ENCODE measurements around the gene CDA. TPM values are rescaled to one million over a fixed set of nuclear protein-coding genes. Genes with fewer than 3 reads are reported as not detected.

Gene CDA
- total RNA-seq, 1 donor from 2014 or later: 4.3 TPM

GRCh38 chr1:20610970-20611369 lies 22.1 kb downstream of the CDA start:
- DNase-seq (ENCODE audit: low spot score) (no peak), ATAC-seq (no peak)
- intact Hi-C loops (cut with DNase I): no loop called here

- DNase-seq (ENCODE audit: low spot score) (no peak), ATAC-seq (no peak)
- intact Hi-C loops (cut with DNase I): no loop called here
Measured at GRCh38 chr1:20611652-20612051, 22.8 kb downstream of the CDA start.

- DNase-seq (ENCODE audit: low spot score) (no peak), ATAC-seq (no peak)
- intact Hi-C loops (cut with DNase I): no loop called here
Measured at GRCh38 chr1:20612221-20612746, 23.4 kb downstream of the CDA start.

DNA sequence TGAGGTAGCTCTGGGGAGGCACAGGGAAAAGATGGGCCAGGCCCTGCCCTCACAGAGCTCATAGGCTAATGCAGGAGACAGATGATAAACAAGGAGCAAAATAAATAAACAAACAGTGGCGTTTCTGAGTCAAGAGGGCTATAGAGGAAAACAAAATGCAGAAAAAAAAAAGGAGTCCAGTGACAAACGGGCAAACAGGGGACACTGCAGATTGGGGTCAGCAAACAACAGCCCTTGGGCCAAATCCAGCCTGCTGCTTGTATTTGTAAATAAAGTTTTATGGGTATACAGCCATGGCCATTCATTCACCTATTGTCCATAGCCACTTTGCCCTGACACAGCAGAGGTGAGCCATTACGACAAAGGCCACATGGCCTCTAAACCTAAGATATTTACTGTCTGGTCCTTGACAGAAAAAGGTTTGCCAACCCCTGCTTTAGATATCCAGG lies 25.3 kb downstream of the CDA start:
- intact Hi-C loops (cut with DNase I): no loop called here
- no peak for ATAC-seq
- DNase-seq (ENCODE audit: low spot score): no peak

GRCh38 chr1:20615946-20616846 lies 27.3 kb downstream of the CDA start:
- no peak for ATAC-seq
- DNase-seq (ENCODE audit: low spot score): no peak
- intact Hi-C loops (cut with DNase I): no loop called here

DNA sequence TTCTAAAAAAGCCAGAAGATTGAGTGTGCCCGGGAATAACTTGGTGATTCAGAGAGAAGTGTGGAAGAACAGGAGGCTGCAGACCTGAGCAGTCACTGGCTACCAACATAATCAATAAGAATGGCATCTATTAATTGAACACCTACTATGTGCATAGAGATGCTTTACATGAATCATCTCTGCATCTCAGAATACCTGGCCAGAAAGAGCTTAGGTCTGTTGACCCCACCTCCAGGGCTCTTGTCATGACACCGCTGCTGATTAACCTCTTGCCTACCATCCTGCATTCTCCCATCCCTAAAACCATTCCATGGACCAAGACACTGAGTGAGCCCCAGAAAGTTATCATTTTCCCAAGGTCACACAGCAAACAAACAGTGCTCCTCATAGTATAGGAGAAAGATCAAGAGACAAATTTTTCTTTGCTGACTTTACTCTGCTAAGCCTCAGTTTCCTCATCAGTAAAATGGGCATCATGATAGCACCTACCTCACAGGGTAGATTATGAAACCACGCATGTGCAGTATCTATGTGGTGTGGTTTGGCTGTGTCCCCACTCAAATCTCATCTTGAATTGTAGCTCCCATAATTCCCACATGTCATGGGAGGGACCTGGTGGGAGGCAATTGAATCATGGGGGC lies 28.1 kb downstream of the CDA start:
- intact Hi-C loops (cut with DNase I): no loop called here
- DNase-seq (ENCODE audit: low spot score) (no peak), ATAC-seq (no peak)

GRCh38 chr1:20618550-20618949 lies 29.7 kb downstream of the CDA start:
- ATAC-seq (no peak), DNase-seq (ENCODE audit: low spot score) (no peak)
- intact Hi-C loops (cut with DNase I): no loop called here

DNA sequence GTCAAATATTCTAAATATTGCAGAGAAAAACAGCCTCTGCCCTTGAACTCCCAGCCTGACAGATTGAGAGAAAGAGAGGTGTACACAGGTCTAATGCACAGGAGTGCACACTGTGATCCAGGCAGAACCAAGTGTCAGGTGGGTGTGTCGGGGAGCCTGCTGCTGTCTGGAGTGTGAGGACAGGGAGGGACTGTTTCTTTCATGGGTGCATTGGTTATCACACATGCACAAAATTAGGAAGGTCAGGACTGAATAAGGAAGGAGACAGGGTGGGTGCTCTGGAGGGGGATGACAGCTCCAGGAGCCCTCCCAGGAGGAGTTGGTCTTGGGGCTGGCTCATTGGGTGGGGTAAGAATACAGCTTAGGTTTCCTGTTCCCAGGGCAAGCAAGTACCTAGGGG lies 31.1 kb downstream of the CDA start:
- ATAC-seq: no peak
- intact Hi-C loops (cut with DNase I): no loop called here
- DNase-seq (ENCODE audit: low spot score): no peak

DNA sequence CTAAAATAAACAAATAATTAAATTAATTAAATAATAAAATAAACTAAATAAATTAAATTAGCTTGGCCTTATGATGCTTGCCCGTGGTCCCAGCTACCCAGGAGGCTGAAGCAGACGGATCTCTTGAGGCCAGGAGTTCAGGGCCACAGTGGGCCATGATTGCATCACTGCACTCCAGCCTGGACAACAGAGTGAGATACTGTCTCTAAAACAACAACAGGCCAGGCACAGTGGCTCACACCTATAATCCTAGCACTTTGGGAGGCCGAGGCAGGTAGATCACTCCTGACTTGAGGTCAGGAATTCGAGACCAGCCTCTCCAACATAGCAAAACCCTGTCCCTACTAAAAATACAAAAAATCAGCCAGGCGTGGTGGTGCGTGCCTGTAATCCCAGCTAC lies 32.1 kb downstream of the CDA start:
- DNase-seq (ENCODE audit: low spot score): no peak
- ATAC-seq: no peak
- intact Hi-C loops (cut with DNase I): no loop called here

DNA sequence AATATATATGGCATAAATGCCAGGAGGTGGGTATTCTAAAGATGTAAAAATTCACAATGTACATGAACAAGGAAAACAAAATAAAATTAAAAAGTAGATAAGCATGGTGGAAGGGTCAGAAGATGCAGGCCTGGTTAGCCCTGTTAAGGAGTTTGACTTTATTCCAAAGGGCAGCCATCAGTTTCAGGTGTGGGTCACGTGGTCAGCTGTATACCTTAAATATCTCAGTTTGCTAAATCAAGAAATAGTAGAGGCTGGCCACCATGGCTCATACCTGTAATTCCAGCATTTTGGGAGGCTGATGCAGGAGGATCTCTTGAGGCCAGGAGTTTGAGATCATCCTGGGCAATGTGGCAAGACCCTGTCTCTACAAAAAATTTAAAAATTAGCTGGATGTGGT lies 35.8 kb downstream of the CDA start:
- intact Hi-C loops (cut with DNase I): no loop called here
- ATAC-seq (no peak), DNase-seq (ENCODE audit: low spot score) (no peak)

GRCh38 chr1:20625176-20626097 lies 36.5 kb downstream of the CDA start:
- ATAC-seq: no peak
- no peak for DNase-seq (ENCODE audit: low spot score)
- intact Hi-C loops (cut with DNase I): no loop called here

DNA sequence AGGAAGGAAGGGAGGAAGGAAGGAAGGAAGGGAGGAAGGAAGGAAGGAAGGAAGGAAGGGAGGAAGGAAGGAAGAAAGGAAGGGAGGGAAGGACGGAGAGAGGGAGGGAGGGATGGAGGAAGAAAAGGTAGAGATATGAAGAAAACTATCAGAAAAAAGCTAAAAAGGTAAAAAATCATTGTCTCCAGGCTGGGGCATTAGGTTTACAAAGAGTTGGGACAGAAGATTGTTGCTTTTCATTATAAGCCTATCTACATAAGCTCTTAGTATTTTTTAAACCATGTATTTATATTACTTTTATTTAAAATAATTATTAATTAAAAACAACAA lies 37.2 kb downstream of the CDA start:
- intact Hi-C loops (cut with DNase I): no loop called here
- no peak for ATAC-seq
- no peak for DNase-seq (ENCODE audit: low spot score)

GRCh38 chr1:20626524-20626923 lies 37.6 kb downstream of the CDA start:
- no peak for ATAC-seq
- intact Hi-C loops (cut with DNase I): no loop called here

DNA sequence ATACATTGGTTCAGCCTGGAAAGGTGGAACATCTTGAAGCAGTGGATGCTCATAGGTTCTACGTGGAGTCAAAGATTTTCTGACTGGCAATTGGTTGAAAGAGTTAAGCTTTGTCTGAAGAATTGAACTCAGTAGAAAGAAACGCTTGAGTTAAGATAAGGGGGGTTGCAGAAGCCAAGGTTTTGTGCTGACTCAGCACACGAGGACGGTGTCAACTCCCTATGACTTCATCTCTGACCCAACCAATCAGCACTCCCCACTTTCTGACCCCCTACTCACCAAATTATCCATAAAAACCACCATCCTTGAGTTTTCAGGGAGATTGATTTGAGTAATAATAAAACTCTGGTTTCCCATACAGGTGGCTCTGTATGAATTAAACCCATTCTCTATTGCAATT lies 41.8 kb downstream of the CDA start:
- intact Hi-C loops (cut with DNase I): no loop called here
- DNase-seq (ENCODE audit: low spot score) (no peak), ATAC-seq (no peak)

More at GRCh38 chr1:20626524-20626923, 37.6 kb downstream of the CDA start:
- no peak for DNase-seq (ENCODE audit: low spot score)

DNA sequence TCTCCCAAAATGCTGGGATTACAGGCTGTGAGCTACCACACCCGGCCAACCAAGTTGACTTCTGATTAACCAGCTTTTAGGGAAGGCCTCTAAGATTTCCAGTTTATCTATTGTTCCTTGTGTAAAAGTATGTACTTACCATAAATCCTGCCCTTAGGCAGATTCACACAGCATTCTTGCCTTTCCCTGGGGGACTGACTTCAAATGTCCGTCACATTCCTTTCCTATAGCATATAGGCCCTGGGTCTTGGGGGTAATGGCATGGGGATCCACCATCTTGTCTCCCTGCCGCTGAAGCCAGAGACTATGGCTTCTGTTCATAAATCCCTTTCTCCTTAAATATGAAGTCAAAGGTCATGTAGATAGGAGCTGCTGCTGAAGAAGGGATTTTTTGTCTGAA lies 43.5 kb downstream of the CDA start:
- ATAC-seq: no peak
- intact Hi-C loops (cut with DNase I): no loop called here
- no peak for DNase-seq (ENCODE audit: low spot score)

DNA sequence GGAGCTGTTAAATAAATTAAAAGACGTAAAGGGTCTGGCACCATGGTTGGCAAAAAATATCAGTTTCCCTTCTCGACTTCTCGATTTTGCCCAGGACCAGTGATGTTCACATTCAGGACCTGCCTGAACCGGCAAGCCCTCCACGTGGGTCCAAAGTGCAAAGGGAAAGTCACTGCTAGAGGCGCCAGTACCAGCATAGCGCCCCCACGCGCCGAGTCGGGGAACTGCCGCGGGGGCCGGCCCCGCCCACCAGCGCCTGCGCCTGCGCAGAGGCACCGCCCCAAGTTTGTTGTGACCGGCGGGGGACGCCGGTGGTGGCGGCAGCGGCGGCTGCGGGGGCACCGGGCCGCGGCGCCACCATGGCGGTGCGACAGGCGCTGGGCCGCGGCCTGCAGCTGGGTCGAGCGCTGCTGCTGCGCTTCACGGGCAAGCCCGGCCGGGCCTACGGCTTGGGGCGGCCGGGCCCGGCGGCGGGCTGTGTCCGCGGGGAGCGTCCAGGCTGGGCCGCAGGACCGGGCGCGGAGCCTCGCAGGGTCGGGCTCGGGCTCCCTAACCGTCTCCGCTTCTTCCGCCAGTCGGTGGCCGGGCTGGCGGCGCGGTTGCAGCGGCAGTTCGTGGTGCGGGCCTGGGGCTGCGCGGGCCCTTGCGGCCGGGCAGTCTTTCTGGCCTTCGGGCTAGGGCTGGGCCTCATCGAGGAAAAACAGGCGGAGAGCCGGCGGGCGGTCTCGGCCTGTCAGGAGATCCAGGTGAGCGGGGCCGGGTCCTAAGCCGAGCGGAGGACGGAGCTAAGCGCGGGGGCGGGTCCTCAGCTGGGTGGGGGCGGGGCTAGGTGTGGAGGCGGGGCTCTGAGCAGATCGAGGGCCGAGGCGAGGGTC lies 44.5 kb downstream of the CDA start, which contains the start of gene PINK1:
Gene PINK1 (plus strand): TSS at position 269 of the 875 bp plus-strand sequence. CDS start 91 bp downstream, at position 360.
- peak; percentile 85 for DNase-seq (ENCODE audit: low spot score)
- intact Hi-C loops (cut with DNase I): no loop called here
- peak; percentile 93 for ATAC-seq

GRCh38 chr1:20634065-20634593 lies 45.2 kb downstream of the CDA start:
- no peak for ATAC-seq
- intact Hi-C loops (cut with DNase I): no loop called here
- DNase-seq (ENCODE audit: low spot score): no peak

DNA sequence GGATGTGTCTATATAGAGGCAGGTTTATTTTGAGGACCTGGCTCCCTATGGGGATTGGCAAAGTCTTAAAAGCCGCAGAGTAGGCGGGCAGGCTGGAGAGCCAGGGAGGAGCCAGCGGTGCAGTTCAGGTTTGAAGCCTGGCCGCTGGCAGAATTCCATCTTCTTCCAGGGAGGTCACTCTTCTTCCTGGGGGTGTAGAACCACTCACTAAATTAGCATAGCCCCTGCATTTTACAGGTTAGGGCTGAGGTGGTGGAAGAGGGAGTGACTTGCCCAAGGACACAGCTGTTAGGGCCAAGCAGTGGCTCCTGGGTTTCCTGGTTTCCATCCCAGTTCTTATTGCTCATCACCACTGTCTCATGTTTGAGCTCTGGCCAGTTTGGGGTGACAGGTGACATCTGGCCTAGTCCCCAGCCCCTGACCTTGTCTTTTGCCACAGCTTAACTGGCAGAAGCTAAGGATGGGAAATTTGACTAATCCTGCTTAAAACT lies 45.7 kb downstream of the CDA start:
- intact Hi-C loops (cut with DNase I): no loop called here
- DNase-seq (ENCODE audit: low spot score) (no peak), ATAC-seq (peak; percentile 46)
